Natural killer cell (primary cell): ENCODE results near the gene CHSY1. TPM values are rescaled to one million over a fixed set of nuclear protein-coding genes. Genes with fewer than 3 reads are reported as not detected.
A peak's percentile ranks its signal among the peaks of the same experiment; 100 is the strongest.

Experiments used
- ATAC-seq, 3 donors: fragments of 150-1000 bp in 2 of 3; fragments of 200-7000 bp in 1 of 3; cut with Tn5 transposase; 1 replicate in 1 of 3; 2 replicates in 2 of 3; pipeline ENCODE4 v1.10.0; 2021; ENCODE audit warnings: mild to moderate bottlenecking in 2 of 3, moderate library complexity in 2 of 3
- DNase-seq, 2 donors: peaks; one replicate each; pipeline versions ENCODE4 v3.0.0 to v3.0.0-alpha.2; 2013 to 2021; ENCODE audit warnings: mixed read lengths in 1 of 2
- H3K27ac ChIP-seq: one replicate; pipeline ENCODE4 v1.5.1; 2013; ENCODE audit warnings: mild to moderate bottlenecking, low read length
- H3K27me3 ChIP-seq: one replicate; pipeline ENCODE4 v1.6.1; 2013; ENCODE audit warnings: low read length; ENCODE audit not compliant: control insufficient read depth, insufficient read depth
- H3K36me3 ChIP-seq: one replicate; pipeline ENCODE4 v1.6.1; 2013; ENCODE audit warnings: low read length; ENCODE audit not compliant: control insufficient read depth, insufficient read depth
- H3K4me1 ChIP-seq: one replicate; pipeline ENCODE4 v1.6.1; 2013; ENCODE audit warnings: low read length; ENCODE audit not compliant: control insufficient read depth, insufficient read depth
- H3K4me3 ChIP-seq: one replicate; pipeline ENCODE4 v1.5.1; 2013; ENCODE audit warnings: low read length
- H3K9me3 ChIP-seq: one replicate; pipeline ENCODE4 v1.6.1; 2013; ENCODE audit warnings: low read length; ENCODE audit not compliant: control insufficient read depth, insufficient read depth
- H3K27ac Mint-ChIP-seq, 2 donors: one replicate each; pipeline ENCODE4 v1.8.0; 2022; ENCODE audit warnings: mild to moderate bottlenecking in 2 of 2, mixed read lengths in 2 of 2, moderate library complexity in 1 of 2
- H3K27me3 Mint-ChIP-seq, 2 donors: one replicate each; pipeline ENCODE4 v1.8.0; 2022; ENCODE audit warnings: low read depth in 2 of 2, mixed read lengths in 2 of 2
- H3K36me3 Mint-ChIP-seq: one replicate; pipeline ENCODE4 v1.8.0; 2022; ENCODE audit warnings: mixed read lengths
- H3K4me1 Mint-ChIP-seq, 2 donors: one replicate each; pipeline ENCODE4 v1.8.0; 2022; ENCODE audit warnings: mixed read lengths in 2 of 2
- H3K4me3 Mint-ChIP-seq: one replicate; pipeline ENCODE4 v1.8.0; 2022; ENCODE audit warnings: mild to moderate bottlenecking, moderate library complexity, mixed read lengths
- H3K9me3 Mint-ChIP-seq, 2 donors: one replicate each; pipeline ENCODE4 v1.8.0; 2022; ENCODE audit warnings: mixed read lengths in 2 of 2
- WGBS: methylation state at CpG from one replicate; pipeline ENCODE4 v1.1.7; 2013; ENCODE audit warnings: missing lambda C conversion rate; ENCODE audit not compliant: insufficient coverage; 5-methylcytosine and 5-hydroxymethylcytosine counted together
- intact Hi-C: fragments of 100-400 bp; cut with micrococcal nuclease; formaldehyde crosslinking; loops from one replicate; pipeline ENCODE4 v1.14.2; 2022
- total RNA-seq, 4 donors: library from RNA; stranded (reverse); fragments of 120-200 nt in 1 of 4; gene quantifications; one replicate each; pipeline versions ENCODE4 v1.2.3 to v1.2.4, GENCODE V29; 2013 to 2022
- TF ChIP-seq, protein P1 (sequence below): fragments of 200-600 bp; IDR thresholded peaks from one replicate; pipeline ENCODE4 v1.8.0; 2022; ENCODE audit warnings: antibody characterized with exemption

CHSY1 gene
- total RNA-seq, 3 donors from 2014 or later (not counting 1 experiment from before 2014, with no cell fraction given), result 21.1 to 32.5 (median 30.8) TPM

DNA sequence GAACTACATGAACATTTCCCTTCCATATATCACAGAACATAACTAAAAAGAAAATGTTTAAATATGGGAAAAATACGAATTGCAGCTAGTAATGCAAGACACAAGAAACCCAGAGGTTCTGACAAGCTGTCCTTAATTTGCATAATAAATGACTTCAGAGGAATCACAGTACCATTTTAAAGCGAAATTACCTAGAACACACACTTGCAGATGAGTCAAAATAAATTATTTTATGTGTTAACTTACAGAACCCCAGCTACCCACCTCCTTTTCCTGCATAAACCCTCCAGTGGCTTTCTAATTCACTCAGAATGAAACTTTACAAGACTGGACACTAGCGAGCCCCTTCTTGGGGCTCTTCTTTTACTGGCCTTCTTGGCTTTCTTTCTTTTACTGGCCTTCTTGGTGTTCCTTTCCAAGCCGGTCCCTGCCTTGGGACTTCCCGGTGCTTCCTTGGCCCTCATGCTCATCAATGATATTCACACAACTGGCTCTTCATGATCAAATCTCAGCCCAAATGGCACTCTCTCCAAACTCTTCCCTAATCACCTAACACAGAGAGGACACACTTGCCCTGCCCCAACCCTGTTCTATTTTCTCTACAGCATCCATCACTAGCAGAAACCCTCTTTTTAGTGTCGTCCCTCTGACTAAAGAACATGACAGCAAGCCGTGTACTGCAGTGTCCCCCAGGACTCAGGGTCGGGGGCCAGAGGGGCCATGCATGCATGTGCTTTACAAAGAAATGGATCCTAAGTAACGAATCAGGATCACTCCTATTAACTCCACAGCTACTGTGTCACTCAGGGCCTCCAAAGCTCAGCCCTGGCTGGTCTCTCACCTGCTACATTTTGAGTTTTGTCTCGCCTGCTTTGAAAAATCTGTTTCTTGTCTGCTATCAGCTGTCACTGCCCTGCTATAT is 4.8 kb downstream of the CHSY1 start:
- DNase-seq (no peak), ATAC-seq (no peak)
- no peak overlapping the region for H3K4me3 Mint-ChIP-seq
- WGBS, result 79% methylated on average over 9 of the region's 10 CpGs
- H3K9me3 Mint-ChIP-seq, result no peaks in the 10 kb centered on the region
- H3K27me3 Mint-ChIP-seq, result no peaks in the 10 kb centered on the region
- intact Hi-C loops, result no loop called here
- peaks cover 73 to 80% of the 10 kb centered on the region in 2 donors for H3K4me1 Mint-ChIP-seq
- H3K9me3 ChIP-seq, result no peaks in the 10 kb centered on the region
- H3K27ac ChIP-seq, result no peak overlapping the region
- no peaks in the 10 kb centered on the region for H3K36me3 ChIP-seq
- TF ChIP-seq, protein P1, sequence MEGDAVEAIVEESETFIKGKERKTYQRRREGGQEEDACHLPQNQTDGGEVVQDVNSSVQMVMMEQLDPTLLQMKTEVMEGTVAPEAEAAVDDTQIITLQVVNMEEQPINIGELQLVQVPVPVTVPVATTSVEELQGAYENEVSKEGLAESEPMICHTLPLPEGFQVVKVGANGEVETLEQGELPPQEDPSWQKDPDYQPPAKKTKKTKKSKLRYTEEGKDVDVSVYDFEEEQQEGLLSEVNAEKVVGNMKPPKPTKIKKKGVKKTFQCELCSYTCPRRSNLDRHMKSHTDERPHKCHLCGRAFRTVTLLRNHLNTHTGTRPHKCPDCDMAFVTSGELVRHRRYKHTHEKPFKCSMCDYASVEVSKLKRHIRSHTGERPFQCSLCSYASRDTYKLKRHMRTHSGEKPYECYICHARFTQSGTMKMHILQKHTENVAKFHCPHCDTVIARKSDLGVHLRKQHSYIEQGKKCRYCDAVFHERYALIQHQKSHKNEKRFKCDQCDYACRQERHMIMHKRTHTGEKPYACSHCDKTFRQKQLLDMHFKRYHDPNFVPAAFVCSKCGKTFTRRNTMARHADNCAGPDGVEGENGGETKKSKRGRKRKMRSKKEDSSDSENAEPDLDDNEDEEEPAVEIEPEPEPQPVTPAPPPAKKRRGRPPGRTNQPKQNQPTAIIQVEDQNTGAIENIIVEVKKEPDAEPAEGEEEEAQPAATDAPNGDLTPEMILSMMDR, result no peak
- no peaks in the 10 kb centered on the region for H3K27me3 ChIP-seq
- peaks cover 56% of the 10 kb centered on the region for H3K4me1 ChIP-seq
- no peaks in the 10 kb centered on the region for H3K36me3 Mint-ChIP-seq
- H3K4me3 ChIP-seq, result no peak overlapping the region
- H3K27ac Mint-ChIP-seq, result no peak overlapping the region

DNA sequence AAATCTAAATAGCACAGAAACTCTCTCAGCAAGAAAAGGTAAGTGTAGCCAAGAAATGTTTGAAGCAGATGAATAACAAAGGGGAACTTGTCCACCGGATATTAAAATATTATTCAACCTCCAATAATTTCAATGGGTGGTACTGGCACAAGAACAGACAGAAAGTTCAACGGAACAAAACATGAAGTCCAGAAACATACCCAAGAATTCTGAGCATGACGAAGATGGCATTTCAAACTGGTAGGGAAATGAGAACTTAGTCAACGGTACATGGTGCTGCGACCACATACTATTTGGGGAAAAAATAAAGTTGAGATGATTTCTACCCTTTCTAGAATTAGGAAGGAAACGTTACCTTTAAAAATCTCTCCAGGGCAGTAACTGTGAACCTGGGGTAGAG is 5.5 kb downstream of the CHSY1 start:
- no peaks in the 10 kb centered on the region for H3K9me3 ChIP-seq
- TF ChIP-seq, protein P1, result no peak
- intact Hi-C loops, result no loop called here
- ATAC-seq, result no peak
- no peak overlapping the region for H3K27ac Mint-ChIP-seq
- peaks cover 79 to 84% of the 10 kb centered on the region in 2 donors for H3K4me1 Mint-ChIP-seq
- H3K27ac ChIP-seq, result no peak overlapping the region
- H3K4me3 Mint-ChIP-seq, result no peak overlapping the region
- no peaks in the 10 kb centered on the region for H3K27me3 ChIP-seq
- peaks cover 61% of the 10 kb centered on the region for H3K4me1 ChIP-seq
- DNase-seq, result no peak
- H3K4me3 ChIP-seq, result no peak overlapping the region
- no peaks in the 10 kb centered on the region for H3K27me3 Mint-ChIP-seq
- H3K36me3 Mint-ChIP-seq, result no peaks in the 10 kb centered on the region
- WGBS, result 39% methylated on average over 4 of the region's 6 CpGs
- H3K9me3 Mint-ChIP-seq, result no peaks in the 10 kb centered on the region
- H3K36me3 ChIP-seq, result no peaks in the 10 kb centered on the region

DNA sequence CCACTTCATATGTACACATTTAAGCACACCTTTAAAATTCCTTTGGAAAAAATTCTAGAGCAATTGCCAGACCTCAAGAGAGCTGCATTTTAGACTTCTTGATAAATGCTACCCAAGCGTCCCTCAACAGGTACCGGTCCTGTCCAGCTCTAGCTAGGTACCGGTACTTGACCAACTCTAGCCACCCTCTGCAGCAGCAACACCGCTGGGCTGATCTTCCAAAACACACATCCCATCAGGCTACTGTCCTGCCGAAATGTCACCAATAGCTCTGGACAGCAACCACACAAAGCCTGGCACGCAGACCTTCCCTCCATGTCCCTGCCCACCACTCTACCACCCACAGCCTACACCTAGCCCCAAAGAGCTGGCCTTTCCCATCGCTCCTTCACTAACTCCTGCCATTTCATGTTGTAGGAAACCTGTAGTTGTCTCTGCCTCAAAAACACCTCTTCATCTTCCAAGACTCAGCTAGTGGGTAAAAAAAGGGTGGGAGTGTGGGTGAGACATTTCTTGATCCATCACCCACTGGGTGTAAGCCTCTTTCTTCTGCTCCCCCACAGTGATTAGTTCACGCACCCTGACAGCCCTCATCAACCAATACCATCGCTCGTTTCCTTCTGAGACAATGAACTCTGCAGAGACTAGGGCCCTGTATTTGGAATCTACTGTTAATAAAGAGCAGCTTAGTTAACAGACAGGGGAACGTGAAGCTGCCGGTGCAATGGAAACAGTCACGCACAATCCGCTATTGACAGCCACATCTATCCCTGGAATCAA is 6.8 kb downstream of the CHSY1 start:
- ATAC-seq (no peak), DNase-seq (no peak)
- H3K4me1 ChIP-seq, result peaks cover 57% of the 10 kb centered on the region
- Mint-ChIP-seq H3K9me3 (no peaks in the 10 kb centered on the region), H3K27me3 (no peaks in the 10 kb centered on the region), H3K27ac (peak overlapping the region; percentile 85 to 95), H3K36me3 (no peaks in the 10 kb centered on the region), H3K4me1 (peaks cover 74 to 79% of the 10 kb centered on the region in 2 donors), H3K4me3 (peak overlapping the region; percentile 93)
- 93% methylated on average over 12 of the region's 14 CpGs for WGBS
- no peaks in the 10 kb centered on the region for H3K27me3 ChIP-seq
- no peaks in the 10 kb centered on the region for H3K9me3 ChIP-seq
- no peaks in the 10 kb centered on the region for H3K36me3 ChIP-seq
- H3K4me3 ChIP-seq, result no peak overlapping the region
- no peak overlapping the region for H3K27ac ChIP-seq
- intact Hi-C loops, result loop anchor here (5.0 kb wide), 2 partner anchors 108 to 643 kb away; partner anchors contain the start of genes ASB7 and LINS1
- TF ChIP-seq, protein P1, result no peak
